Tibial artery (tissue), 4 donors: ENCODE results near the gene RPL27.

Experiments
- DNase-seq, 2 donors: peaks; one replicate each; pipeline ENCODE4 v3.0.0-alpha.2; 2019
- H3K27ac ChIP-seq, 2 donors: fragments of 200-600 bp; sonication (generic) in 1 of 2; 1 replicate in 1 of 2; 2 replicates in 1 of 2; pipeline ENCODE4 v1.5.1; 2018 to 2019; ENCODE audit warnings: mild to moderate bottlenecking in 1 of 2
- H3K27me3 ChIP-seq, 2 donors: fragments of 200-600 bp; sonication (generic) in 1 of 2; one replicate each; pipeline versions ENCODE4 v1.5.1 to v1.6.0; 2016 to 2019
- H3K36me3 ChIP-seq, 3 donors: fragments of 200-600 bp; sonication (generic) in 2 of 3; one replicate each; pipeline ENCODE4 v1.5.1; 2016 to 2019; ENCODE audit warnings: mild to moderate bottlenecking in 2 of 3
- H3K4me1 ChIP-seq, 4 donors: fragments of 200-600 bp; sonication (generic) in 2 of 4; 1 replicate in 3 of 4; 2 replicates in 1 of 4; pipeline ENCODE4 v1.5.1; 2016 to 2019
- H3K4me3 ChIP-seq, 2 donors: fragments of 200-600 bp; sonication (generic) in 1 of 2; 1 replicate in 1 of 2; 2 replicates in 1 of 2; pipeline ENCODE4 v1.5.1; 2018 to 2019; ENCODE audit warnings: mild to moderate bottlenecking in 2 of 2
- H3K9me3 ChIP-seq, 3 donors: fragments of 200-600 bp; sonication (generic) in 1 of 3; one replicate each; pipeline ENCODE4 v1.5.1; 2016 to 2019
- CTCF ChIP-seq, 2 experiments: fragments of 200-600 bp in 1 of 2; fragments of 450-650 bp in 1 of 2; IDR thresholded peaks; one replicate each; pipeline ENCODE4 v1.5.1; 2017 to 2019; ENCODE audit warnings: antibody characterized with exemption in 2 of 2, mild to moderate bottlenecking in 1 of 2, moderate library complexity in 1 of 2
- intact Hi-C: fragments of 100-400 bp; cut with DNase I; formaldehyde crosslinking; loops from one replicate; pipeline ENCODE4 v1.15.0; 2023; ENCODE audit warnings: low total_unique reads

The RPL27 gene

GRCh38 chr17:42997984-42998938 lies at the start of gene RPL27:
Gene RPL27 (plus strand): TSS chr17:42998419. CDS start chr17:42998751, 332 bp downstream.
- Histone ChIP-seq H3K36me3 (peaks cover 31 to 51% (median 39%) of the 10 kb centered on the region in 3 donors), H3K27me3 (no peaks in the 10 kb centered on the region), H3K27ac (peak within 1 kb of the TSS; percentile 83 to 85), H3K4me1 (peaks cover 0 to 20% (median 17%) of the 10 kb centered on the region in 4 donors), H3K4me3 (peak within 1 kb of the TSS; percentile 57 to 74), H3K9me3 (no peaks in the 10 kb centered on the region)
- DNase-seq = peak; percentile 99 to 100
- TF ChIP-seq CTCF (IDR thresholded peaks at IDR 0.05) = peak; percentile 90 to 94
- intact Hi-C loops = loop anchor here (5.0 kb wide), 1 partner anchor 156 kb away; the partner anchor contains the start of gene AOC2

DNA sequence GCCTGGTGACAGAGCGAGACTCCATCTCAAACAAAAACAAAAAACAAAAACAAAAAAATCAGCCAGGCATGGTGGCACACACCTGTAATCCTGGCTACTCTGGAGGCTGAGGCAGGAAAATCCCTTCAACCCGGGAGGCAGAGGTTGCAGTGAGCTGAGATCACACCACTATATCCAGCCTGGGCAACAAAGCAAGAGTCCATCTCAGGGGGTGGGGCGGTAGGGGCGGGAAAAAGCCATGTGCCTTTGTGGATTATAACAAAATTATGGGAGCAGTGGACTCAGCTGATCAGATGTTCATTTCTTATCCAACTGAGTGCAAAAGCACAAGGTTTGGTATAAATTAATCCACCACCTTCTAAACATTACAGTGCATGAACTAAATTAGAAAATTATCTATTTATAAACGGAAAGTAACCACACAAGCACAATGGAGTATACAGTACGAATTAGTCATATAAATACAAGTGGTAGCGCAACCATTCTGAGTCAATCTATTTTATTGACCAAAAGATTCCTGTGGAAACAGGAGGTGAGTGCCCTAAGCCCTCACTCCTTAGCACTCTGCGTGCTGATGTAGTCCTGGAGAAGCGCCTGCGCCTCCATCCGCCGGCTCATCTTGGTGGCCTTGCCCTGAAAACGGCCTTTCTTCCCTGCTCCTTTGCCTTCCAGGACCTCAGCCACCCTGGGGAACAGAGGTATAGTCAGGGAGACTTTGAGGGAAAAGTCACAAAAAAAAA lies 48.0 kb upstream of the RPL27 start:
- peaks cover 36 to 74% (median 70%) of the 10 kb centered on the region in 3 donors for H3K36me3 ChIP-seq
- DNase-seq = no peak

GRCh38 chr17:42953669-42954068 lies 44.5 kb upstream of the RPL27 start:
- no peaks in the 10 kb centered on the region for H3K4me1 ChIP-seq
- DNase-seq = no peak
- no peak for TF ChIP-seq CTCF (IDR thresholded peaks at IDR 0.05)
- H3K27ac ChIP-seq = no peak overlapping the region
- intact Hi-C loops = no loop called here
- H3K4me3 ChIP-seq = no peak overlapping the region
- no peaks in the 10 kb centered on the region for H3K9me3 ChIP-seq
- H3K27me3 ChIP-seq = no peaks in the 10 kb centered on the region
- H3K36me3 ChIP-seq = peaks cover 63 to 97% (median 87%) of the 10 kb centered on the region in 3 donors

More for the DNA sequence above, 48.0 kb upstream of the RPL27 start:
- no peaks in the 10 kb centered on the region for H3K9me3 ChIP-seq
- H3K4me3 ChIP-seq = no peak overlapping the region
- TF ChIP-seq CTCF (IDR thresholded peaks at IDR 0.05) = no peak
- intact Hi-C loops = no loop called here
- no peak overlapping the region for H3K27ac ChIP-seq
- H3K27me3 ChIP-seq = no peaks in the 10 kb centered on the region
- H3K4me1 ChIP-seq = peaks cover 0 to 17% (median under 1%) of the 10 kb centered on the region in 4 donors

DNA sequence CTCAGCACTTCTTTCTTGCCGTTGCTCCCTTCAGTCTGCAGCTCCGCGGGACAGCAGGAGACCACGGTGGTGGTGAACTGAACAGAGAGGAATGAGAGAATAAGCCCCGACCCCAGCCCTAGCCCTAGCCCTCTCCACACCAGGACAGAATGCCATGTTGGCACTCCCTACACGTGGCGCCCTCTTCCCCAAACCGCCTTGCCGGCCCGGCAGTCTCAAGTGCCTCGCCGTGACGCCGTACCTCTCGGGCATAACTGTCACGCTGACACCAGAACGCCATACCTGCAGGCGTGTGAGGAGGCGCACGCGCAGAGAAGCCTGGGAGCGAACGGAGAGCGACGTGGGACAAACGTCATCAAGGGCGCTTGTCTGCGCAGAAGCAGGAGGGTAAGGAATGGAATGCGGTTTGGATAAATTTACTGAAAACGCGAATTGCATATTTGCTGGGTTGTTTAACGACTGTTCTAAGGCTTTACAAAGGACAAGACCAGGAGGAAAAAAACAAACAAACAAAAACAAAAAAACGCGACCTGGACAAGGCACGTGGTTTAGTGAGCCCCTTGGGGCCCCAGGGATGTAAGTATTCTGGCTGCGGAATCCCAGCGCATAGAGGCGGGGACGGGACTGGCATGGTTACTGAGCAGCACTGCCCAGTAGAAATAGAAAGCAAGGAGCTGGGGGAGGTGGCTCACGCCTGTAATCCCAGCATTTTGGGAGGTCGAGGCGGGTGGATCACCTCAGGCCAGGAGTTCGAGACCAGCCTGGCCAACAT lies 33.9 kb upstream of the RPL27 start, which contains the start of gene AARSD1:
TSS of gene AARSD1 (minus strand) at position 294 of the 772 bp plus-strand sequence. CDS start at position 280, 14 bp downstream.
- H3K9me3 ChIP-seq = no peaks in the 10 kb centered on the region
- peak; percentile 87 to 94 for DNase-seq
- peak within 1 kb of the TSS; percentile 80 to 84 for H3K27ac ChIP-seq
- intact Hi-C loops = no loop called here
- TF ChIP-seq CTCF (IDR thresholded peaks at IDR 0.05) = no peak
- peak within 1 kb of the TSS; percentile 61 to 65 for H3K4me3 ChIP-seq
- peaks cover 19 to 29% (median 25%) of the 10 kb centered on the region in 3 donors for H3K36me3 ChIP-seq
- no peaks in the 10 kb centered on the region for H3K27me3 ChIP-seq
- peaks cover 0 to 16% (median 6%) of the 10 kb centered on the region in 4 donors for H3K4me1 ChIP-seq

DNA sequence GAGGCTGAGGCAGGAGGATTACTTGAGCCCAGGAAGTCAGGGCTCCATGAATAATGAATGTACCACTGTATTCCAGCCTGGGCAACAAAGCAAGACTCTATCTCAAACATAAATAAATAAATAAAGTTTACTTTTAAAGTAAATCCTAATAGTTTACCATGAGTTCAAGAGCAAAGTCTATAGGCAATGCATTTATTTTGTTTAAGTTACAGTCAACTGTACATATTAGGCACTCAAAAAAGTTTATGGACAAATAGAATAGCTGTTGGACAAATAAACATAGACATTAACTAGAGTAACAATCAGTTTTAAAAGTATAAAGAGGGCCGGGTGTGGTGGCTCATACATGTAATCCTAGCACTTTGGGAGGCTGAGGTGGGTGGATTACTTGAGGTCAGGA lies 30.3 kb upstream of the RPL27 start:
- intact Hi-C loops = no loop called here
- Histone ChIP-seq H3K36me3 (no peaks in the 10 kb centered on the region), H3K9me3 (no peaks in the 10 kb centered on the region), H3K4me1 (peaks cover 0 to 11% (median 6%) of the 10 kb centered on the region in 4 donors), H3K4me3 (no peak overlapping the region), H3K27ac (no peak overlapping the region), H3K27me3 (no peaks in the 10 kb centered on the region)
- TF ChIP-seq CTCF (IDR thresholded peaks at IDR 0.05) = no peak
- no peak for DNase-seq
